CD4-positive, alpha-beta T cell treated with Interferon gamma for 1 hour (primary cell): ENCODE data around the gene STUB1.

ENCODE experiments used
- DNase-seq: peaks from one replicate; pipeline ENCODE4 v3.0.0-alpha.2; 2020

STUB1 gene

DNA sequence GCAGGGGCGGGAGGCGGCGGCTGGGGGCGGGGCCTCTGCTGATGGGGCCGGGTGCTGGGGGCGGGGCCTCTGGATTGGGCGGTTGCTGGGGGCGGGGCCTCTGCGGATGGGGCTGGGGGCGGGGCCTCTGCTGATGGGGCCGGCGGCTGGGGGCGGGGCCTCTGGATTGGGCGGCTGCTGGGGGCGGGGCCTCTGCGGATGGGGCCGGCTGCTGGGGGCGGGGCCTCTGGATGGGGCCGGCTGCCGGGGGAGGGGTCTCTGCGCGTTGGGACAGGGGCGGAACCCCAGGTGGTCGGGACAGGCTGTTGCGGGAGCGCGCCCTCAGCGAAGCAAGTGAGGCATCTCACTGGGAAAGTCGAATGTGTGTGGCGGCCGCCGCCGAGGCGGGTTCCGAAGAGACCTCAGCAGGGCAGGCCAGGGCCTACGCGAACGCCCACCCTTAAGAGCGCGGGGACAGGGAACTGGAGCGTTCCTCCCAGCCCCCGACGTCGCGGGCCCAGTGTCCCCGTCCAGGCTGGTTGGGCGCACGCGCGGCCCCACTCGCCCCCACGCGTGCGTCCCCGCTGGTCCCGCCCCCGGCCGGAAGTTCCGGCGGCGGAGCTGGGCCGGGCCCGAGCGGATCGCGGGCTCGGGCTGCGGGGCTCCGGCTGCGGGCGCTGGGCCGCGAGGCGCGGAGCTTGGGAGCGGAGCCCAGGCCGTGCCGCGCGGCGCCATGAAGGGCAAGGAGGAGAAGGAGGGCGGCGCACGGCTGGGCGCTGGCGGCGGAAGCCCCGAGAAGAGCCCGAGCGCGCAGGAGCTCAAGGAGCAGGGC, at the start of gene STUB1:
Gene STUB1, plus strand, starts transcription at position 597 of the 811 bp plus-strand sequence. Its CDS starts 116 bp downstream, at position 713.
- DNase-seq: peak; percentile 83

DNA sequence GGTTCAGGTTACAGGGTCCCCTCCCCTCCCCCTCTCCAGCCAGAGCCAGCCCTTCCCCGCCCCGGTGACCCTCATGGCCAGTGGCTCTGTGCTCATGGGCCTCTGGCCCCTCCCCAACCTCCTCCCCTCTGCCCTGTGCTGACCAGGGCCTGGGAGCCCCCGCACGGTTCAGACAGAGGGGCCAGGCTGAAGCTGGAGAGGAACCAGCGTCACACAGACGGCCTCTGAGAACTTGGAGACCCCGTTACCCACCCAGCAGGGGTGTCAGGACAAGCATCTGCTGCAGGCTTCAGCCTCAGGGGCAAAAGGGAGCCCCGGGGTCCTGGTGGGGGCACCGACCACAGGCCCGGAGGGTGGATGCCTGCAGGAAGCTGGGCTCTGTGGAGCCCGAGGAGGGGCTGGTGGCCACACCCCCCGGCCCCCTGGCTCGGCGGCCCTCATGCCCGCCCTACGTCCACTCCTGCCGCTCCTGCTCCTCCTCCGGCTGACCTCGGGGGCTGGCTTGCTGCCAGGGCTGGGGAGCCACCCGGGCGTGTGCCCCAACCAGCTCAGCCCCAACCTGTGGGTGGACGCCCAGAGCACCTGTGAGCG, 49.3 kb upstream of the STUB1 start, which contains the start of gene WFIKKN1:
Gene WFIKKN1, plus strand, starts transcription at position 171 of the 591 bp plus-strand sequence. Its CDS starts 269 bp downstream, at position 440.
- no peak for DNase-seq

DNA sequence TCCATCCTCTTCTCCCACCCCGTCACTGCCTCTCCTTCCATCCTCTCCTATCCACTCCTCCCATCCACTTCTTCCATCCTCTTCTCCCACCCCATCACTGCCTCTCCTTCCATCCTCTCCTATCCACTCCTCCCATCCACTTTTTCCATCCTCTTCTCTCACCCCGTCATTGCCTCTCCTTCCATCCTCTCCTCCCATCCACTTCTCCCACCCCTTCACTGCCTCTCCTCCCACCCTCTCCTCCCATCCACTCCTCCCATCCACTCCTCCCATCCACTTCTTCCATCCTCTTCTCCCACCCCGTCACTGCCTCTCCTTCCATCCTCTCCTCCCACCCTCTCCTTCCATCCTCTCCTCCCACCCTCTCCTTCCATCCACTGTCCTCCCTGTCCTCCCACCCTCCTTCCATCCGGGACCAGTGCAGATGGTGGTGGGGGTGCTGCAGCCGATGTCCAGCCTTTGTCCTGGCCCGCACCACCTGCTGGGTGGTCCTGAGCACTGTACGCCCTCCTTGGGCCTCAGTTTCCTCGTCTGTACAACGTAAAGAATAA, 48.3 kb upstream of the STUB1 start:
- DNase-seq: no peak

DNA sequence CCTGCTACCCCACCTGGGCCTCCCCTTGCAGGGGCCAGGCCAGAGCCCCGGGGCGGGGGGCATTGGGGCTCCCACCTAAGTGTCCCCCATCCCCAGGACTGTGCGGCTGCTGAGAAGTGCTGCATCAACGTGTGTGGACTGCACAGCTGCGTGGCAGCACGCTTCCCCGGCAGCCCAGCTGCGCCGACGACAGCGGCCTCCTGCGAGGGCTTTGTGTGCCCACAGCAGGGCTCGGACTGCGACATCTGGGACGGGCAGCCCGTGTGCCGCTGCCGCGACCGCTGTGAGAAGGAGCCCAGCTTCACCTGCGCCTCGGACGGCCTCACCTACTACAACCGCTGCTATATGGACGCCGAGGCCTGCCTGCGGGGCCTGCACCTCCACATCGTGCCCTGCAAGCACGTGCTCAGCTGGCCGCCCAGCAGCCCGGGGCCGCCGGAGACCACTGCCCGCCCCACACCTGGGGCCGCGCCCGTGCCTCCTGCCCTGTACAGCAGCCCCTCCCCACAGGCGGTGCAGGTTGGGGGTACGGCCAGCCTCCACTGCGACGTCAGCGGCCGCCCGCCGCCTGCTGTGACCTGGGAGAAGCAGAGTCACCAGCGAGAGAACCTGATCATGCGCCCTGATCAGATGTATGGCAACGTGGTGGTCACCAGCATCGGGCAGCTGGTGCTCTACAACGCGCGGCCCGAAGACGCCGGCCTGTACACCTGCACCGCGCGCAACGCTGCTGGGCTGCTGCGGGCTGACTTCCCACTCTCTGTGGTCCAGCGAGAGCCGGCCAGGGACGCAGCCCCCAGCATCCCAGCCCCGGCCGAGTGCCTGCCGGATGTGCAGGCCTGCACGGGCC, 47.5 kb upstream of the STUB1 start:
- DNase-seq: no peak

DNA sequence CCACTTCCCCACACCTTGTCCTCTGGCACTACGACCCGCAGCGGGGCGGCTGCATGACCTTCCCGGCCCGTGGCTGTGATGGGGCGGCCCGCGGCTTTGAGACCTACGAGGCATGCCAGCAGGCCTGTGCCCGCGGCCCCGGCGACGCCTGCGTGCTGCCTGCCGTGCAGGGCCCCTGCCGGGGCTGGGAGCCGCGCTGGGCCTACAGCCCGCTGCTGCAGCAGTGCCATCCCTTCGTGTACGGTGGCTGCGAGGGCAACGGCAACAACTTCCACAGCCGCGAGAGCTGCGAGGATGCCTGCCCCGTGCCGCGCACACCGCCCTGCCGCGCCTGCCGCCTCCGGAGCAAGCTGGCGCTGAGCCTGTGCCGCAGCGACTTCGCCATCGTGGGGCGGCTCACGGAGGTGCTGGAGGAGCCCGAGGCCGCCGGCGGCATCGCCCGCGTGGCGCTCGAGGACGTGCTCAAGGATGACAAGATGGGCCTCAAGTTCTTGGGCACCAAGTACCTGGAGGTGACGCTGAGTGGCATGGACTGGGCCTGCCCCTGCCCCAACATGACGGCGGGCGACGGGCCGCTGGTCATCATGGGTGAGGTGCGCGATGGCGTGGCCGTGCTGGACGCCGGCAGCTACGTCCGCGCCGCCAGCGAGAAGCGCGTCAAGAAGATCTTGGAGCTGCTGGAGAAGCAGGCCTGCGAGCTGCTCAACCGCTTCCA, 46.7 kb upstream of the STUB1 start:
- DNase-seq: no peak

DNA sequence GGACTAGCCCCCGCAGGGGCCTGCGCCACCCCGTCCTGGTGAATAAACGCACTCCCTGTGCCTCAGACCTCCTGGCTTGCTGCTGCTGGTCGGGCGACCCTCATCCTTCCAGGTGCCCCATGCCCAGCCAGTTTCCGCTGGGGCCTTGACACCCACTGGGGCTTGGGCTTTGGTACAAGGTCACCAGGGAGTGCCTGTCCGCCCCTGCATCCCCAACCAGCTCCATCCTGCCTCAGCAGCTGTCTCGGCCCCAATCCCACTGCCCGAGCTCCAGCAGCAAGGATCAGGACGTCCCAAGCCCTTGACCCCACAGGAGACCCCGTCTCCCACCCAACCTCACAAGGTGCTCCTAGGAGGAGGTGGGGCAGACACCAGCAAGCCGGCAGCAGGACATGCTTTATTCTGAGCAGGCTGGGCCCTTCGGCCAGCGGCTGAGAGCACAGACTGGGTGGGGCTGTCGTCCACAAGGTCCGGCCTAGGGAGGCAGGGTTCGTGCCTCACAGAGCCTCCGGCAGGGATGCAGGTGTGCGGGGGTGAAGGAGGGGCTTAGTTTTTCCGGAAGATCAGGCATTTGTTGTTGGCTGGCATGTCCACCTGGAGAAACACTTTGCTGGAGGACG, 46.0 kb upstream of the STUB1 start:
- no peak for DNase-seq

DNA sequence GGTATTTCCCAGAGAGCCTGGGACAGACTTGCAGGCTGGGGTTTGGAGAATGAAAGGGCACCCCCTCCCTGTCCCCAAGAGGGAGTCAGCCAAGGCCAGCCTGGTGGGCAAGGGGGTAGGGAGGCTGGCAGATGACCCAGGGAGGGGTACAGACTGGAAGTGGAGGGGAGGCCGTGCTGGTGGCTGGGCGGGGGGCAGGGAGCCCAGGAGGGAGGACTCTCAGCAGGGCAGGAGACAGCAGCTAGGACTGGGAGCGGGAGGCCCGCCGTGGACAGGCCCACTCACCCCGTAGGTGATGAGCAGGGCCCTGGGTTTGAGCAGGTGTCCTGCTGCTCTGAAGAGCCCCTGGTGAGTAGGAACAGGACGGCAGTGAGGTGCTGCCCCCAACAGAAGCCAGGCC, 45.2 kb upstream of the STUB1 start:
- no peak for DNase-seq

DNA sequence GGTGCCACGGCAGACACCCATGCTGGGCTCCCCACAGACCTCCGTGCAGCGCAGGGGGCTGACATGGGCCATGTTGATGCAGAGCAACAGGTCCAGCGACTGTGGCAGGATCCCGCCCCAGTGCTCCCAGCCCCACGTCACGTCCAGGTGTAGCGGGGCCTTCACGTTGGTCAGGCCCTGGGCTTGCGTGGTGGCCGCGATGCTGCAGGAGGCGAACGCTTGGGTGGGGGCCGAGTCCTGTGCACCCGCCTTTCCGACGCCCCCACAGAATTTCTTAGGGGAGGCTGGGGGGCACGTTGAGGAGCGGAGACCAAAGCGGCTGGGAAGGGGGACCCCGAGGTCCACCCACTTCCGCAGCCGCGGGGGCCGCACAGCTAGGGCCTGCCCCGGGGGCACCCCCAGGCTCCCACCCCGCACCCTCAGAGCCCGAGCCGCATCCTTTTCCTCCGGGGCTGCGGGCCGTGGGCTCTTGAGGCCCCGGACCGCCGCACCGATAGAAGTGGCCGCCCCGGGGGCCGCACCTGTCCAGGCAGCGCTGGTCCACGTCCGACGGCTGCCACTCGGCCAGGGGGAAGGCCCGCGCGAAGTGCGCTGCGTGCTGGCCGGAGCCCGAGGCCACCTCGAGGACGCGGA, 44.5 kb upstream of the STUB1 start:
- DNase-seq: no peak

DNA sequence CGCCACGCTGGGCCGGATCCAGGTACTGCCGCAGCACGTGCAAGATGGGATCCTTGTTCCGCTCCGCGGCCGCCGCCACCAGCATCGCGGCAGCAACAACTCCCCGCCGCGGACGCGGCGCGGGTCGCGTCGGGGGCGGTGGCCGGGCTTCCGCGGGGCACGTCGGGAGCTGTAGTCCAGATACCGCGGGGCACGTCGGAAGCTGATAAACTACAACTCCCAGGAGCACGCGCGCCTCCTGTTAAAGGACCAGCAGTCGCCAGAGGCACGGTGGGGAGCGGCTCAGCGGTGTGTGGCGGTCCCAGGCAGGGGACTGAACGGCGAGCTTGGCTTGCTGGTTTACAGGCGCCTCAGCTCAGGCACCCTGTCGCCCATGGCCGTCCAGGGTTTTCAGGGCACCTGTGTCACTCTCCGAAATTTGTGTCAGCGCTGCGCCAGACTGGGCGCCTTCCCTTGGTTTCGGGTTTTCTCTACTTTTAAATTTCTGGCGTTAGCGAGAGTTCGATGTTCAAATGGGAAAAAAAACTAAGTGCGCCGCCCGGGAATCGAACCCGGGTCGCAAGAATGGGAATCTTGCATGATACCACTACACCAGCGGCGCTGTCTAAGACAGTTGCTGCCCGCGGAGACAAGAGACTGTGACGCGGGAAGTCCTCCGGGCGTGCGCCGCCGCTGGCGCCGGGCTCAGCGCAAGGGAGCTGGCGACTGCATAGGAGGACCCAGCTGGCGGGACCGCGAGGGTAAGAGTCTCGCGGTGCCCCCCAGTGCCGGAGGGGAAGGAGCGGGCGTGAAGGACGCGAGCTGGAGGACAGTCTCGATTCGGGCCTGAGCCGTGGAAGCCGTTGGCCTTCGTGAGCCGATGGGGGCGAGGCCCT, 43.8 kb upstream of the STUB1 start, which contains the start of gene METTL26:
Gene METTL26, minus strand, starts transcription at position 100 of the 875 bp plus-strand sequence. Its CDS starts 15 bp downstream, at position 85.
- peak; percentile 94 for DNase-seq

DNA sequence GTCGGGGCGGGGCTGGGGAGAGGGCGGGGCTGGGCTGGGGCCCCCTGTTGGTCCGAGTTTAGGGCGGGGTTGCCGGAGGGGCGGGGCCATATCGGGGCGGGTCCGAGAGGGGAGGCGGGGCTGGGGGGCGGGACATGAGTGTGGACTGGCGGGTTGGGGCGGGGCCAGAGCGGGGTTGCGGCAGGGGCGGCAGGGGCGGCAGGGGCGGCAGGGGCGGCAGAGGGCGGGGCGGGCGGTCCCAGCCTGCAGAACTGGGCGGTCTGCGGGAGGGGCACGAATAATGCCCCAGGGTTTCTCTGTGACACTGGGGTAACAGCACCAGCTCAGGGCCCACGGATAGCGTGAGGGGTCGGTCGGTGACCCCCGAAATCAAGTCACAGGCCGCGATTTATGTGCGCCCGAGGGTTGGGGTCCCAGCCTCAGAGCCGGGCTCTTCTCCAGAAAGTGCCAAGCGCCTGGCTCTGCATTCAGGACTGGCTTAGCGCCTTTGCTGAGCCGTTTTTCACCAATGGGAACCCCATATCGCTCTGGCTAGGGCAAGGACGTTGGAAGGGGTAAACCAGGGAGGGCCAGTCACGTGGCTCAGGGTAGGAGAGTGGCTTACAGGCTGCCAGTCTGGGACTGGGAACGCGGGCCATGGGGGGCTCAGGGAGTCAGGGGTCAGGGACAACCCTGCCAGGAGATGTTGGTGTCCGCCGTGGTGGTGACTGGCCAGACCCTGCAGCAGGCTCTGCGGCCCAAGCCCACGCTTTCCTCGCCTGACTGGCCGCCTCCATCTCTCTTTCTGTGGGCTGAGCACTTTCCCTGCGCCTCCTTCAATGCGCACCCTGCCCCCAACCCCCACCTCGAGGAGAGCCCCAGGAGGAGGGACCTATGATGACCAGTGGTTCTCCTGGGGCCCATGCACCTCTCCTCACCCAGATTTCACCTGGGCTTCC, 42.9 kb upstream of the STUB1 start:
- DNase-seq: peak; percentile 84

DNA sequence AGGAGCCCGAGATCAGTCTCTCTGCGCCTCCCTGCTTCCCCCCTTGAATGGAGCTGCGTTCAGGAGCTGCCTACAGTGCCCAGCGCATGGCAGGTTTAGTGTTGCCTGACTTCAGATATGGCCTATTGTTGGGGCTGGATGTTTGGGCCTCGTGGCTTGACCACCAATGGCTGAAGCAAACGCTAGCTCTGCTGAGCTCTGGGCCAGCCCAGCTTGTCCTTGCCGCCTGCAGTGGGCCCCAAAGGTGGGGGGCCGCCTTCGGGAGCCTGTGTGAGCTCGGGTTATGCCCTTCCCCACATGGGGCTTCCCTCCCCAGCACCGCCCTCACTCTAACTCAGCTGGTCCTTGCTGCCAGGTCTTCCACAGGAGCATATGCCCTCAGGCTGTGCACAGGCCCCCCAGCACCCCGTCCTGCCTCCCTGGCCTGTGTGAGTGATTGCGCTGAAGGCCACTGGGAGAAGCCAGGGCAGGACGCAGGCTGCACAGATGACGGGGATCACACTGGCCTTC, 42.1 kb upstream of the STUB1 start:
- no peak for DNase-seq

DNA sequence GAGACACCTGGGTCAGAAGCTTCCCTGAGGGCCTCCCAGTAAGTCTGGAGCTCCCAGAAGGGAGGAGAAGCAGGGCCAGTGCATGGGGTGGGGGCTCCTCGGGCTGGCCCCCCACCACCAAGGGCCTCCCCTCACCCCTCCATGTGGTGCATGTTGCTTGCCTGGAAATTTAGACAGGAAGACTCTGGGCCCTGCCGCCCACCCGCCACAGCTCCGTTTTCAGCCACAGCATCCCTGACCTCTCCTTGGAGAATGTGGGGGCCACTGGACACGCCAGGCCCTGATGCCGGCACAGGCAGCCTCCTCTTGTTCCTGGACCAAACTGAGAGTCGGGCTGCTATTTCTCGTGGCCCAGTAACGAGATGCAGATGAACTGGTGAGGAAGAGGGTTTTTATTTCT, 41.4 kb upstream of the STUB1 start:
- no peak for DNase-seq

DNA sequence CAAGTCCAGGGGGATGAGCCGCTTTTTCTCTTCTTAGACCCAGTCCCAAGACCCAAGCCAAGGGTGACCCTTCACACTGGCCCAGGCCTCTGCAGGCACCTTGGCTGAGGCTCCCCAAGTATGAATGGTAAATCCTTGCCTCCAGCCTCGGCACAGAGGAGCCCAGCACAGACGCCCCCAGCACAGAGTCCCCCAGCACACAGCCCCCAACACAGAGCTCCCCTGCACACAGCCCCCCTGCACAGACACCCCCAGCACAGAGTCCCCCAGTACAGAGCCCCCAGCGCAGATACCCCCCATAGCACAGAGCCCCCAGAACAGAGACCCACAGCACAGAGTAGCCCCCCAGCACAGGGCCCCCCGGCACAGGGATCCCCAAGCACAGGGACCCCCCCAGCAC, 39.6 kb upstream of the STUB1 start:
- no peak for DNase-seq

DNA sequence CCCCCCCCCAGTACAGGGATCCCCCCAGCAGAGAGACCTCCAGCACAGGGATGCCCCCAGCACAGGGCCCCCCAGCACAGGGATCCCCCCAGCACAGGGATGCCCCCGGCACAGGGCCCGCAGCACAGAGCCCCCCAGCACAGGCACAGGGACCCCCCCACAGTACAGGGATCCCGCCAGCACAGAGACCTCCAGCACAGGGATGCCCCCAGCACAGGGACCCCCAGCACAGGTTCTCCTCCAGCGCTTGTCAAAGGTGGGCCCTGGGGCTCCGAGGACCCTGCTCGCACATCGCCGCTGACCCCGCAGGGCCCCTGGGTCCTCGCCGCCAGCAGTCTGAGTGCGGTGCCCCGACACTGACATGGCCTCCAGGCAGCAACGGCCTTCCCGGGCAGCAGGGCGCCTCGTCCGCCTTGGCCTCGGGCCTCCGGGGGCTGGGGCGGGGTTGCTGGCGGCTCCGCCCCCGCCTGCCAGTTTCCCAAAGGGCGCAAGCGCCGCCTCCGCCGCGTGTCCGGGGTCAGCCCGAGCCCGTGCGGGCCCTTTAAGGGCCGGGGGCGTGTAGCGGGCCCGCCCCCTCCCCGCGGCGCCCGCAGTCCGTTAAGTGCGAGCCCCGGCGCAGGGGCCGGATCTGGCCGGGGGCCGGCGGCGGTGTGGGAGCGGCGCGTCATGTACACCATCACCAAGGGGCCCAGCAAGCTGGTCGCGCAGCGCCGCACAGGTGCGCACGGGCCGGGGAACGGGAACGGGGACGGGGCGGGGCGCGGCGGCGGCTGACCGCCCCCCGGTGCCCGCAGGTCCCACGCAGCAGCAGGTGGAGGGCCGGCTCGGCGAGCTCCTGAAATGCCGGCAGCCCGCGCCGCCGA, 38.7 kb upstream of the STUB1 start, which contains the start of gene MCRIP2:
Gene MCRIP2, plus strand, starts transcription at position 503 of the 863 bp plus-strand sequence. Its CDS starts 164 bp downstream, at position 667.
- peak; percentile 59 for DNase-seq

DNA sequence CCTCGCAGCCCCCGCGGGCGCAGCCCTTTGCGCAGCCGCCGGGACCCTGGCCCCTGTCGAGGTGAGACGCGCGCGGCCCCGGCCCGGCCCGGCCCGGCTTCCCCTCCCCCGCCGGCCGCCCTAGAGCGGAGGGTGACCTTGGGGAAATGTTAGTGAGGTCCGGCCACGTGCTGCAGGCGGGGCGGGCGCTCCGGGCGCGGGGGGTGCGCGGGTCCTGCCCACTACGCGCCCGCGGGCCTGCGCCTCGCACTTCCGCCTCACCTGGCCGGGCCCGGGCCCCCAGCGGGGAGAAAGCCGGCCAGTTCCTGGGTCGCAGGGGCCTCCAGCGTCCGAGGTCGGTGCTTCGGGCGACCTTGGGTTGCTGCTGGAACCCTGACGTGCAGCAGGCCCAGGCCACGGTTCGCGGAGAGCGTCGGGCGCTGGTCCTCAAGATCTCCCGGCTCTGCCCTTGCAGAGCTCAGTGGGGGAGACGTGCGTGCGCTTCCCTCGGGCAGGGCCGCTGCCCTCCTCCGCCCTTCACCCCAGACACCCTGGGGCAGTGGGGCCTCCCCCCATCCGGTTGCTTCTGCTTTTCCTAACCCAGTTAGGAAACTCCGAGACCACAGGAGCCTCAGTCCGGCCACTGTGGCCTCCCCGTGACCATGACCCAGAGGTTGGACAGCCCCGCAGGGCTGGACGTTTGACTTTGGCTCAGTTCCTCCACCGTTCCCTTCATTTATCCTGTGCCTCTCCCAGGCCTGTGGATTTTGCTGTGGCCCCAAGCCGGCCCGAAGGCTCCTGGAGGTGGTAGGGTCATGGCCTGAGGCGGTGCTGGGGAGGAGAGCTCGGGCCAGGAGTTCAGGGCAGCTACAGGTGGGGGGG, 37.8 kb upstream of the STUB1 start:
- peak; percentile 54 for DNase-seq

DNA sequence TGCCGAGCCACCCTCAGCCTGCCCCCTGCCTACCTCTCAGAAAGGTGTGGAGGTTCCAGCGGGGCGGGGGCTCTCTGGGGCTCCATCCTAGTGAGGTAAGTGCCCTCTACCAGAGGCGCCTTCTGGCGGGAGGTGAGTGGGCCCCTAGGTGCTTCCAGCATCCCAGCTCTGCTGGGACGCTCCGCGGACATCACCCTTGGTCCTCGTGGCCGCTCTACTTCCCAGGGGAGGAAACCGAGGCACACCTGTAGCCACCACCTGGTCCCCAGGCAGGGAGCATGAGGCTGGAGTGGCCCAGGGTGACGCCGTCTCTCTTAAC, 37.2 kb upstream of the STUB1 start:
- DNase-seq: no peak

DNA sequence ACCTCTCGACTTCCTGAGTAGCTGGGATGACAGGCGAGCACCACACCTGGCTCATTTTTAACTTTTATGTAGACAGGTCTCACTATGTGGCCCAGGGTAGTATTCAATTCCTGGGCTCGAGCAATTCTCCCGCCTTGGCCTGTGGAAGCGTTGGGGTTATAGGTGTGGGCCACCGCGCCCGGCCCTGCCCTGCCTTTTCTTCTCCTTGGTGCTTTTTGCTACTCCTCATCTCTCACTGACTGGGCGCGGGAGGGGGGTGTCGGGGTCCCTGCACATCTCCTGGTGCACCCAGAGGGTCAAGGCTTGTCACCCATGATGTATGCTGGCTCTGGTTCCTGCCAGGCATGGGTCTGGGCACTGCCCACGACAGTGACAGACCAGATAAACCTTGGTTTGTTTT, 35.7 kb upstream of the STUB1 start:
- no peak for DNase-seq
